Body of pancreas (tissue), 4 donors: Measurements from ENCODE around the gene LDLRAD3. TPM values are rescaled to one million over a fixed set of nuclear protein-coding genes. Genes with fewer than 3 reads are reported as not detected.
"Not testable (repeated sequence)": the region's sequence is repeated elsewhere in the genome, so short reads cannot be mapped to it uniquely, and the experiment has no call there.

ENCODE experiments used
- ATAC-seq: fragments of 150-250 bp; one replicate; pipeline ENCODE4 v1.9.1; 2016
- DNase-seq, 4 donors: peaks; one replicate each; pipeline ENCODE4 v3.0.0-alpha.2; 2019
- H3K27ac ChIP-seq, 4 donors: fragments of 200-600 bp; sonication (generic); 1 replicate in 3 of 4; 2 replicates in 1 of 4; pipeline versions ENCODE4 v1.5.1 to v1.6.1; 2016 to 2019; ENCODE audit warnings: mild to moderate bottlenecking in 1 of 4, mixed read lengths in 1 of 4, moderate library complexity in 1 of 4
- H3K27me3 ChIP-seq, 2 donors: fragments of 200-600 bp; sonication (generic); one replicate each; pipeline ENCODE4 v1.6.0; 2016; ENCODE audit warnings: mild to moderate bottlenecking in 1 of 2
- H3K36me3 ChIP-seq, 2 donors: fragments of 200-600 bp; sonication (generic); replicated peaks in 1 of 2; 2 replicates each; pipeline ENCODE4 v1.5.1; 2016; ENCODE audit warnings: low read depth in 2 of 2; ENCODE audit not compliant: insufficient read depth in 1 of 2
- H3K4me1 ChIP-seq: fragments of 200-600 bp; sonication (generic); one replicate; pipeline ENCODE4 v1.6.0; 2016
- H3K4me3 ChIP-seq, 2 donors: fragments of 200-600 bp; sonication (generic); 1 replicate in 1 of 2; 2 replicates in 1 of 2; pipeline ENCODE4 v1.5.1; 2016 to 2019
- H3K9me3 ChIP-seq, 3 donors: fragments of 200-600 bp; sonication (generic); 1 replicate in 2 of 3; 2 replicates in 1 of 3; pipeline ENCODE4 v1.5.1; 2016
- CTCF ChIP-seq, 7 experiments: fragments of 450-650 bp in 4 of 7; fragments of 200-600 bp in 3 of 7; sonication (generic) in 3 of 7; IDR thresholded peaks; one replicate each; pipeline ENCODE4 v1.5.1; 2016 to 2019; ENCODE audit warnings: antibody characterized with exemption in 7 of 7
- POLR2A ChIP-seq, 3 donors: fragments of 450-650 bp; IDR thresholded peaks; one replicate each; pipeline ENCODE4 v1.6.1; 2016; ENCODE audit warnings: antibody characterized with exemption in 3 of 3, mild to moderate bottlenecking in 2 of 3
- whole genome bisulfite sequencing, 2 donors: methylation state at CpG; one replicate each; pipeline ENCODE4 v1.1.5; 2017; 5-methylcytosine and 5-hydroxymethylcytosine counted together
- intact Hi-C: fragments of 100-400 bp; cut with DNase I; formaldehyde crosslinking; loops from one replicate; pipeline ENCODE4 v1.15.1; 2023
- total RNA-seq, 2 donors: library from RNA; depleted of rRNA; stranded (reverse); fragments of >200 nt; gene quantifications; one replicate each; pipeline ENCODE4 v1.1.0, GENCODE V29; 2016

LDLRAD3 gene
- total RNA-seq, 2 donors from 2014 or later = 5.7 to 7.9 TPM

GRCh38 chr11:35906277-35906661 is 37.6 kb upstream of the LDLRAD3 start:
- H3K4me3 ChIP-seq = no peak overlapping the region
- WGBS, 2 donors = 57 to 75% methylated on average over 2 of the region's 2 CpGs

GRCh38 chr11:35906681-35907080 is 37.2 kb upstream of the LDLRAD3 start:
- ATAC-seq = no peak
- Histone ChIP-seq H3K9me3 (no peaks in the 10 kb centered on the region), H3K27me3 (no peaks in the 10 kb centered on the region), H3K36me3 (no peaks in the 10 kb centered on the region), H3K27ac (no peak overlapping the region), H3K4me3 (no peak overlapping the region), H3K4me1 (peaks cover 18% of the 10 kb centered on the region)
- intact Hi-C loops = no loop called here
- no peak for DNase-seq
- no peak for TF ChIP-seq POLR2A (IDR thresholded peaks at IDR 0.05)
- TF ChIP-seq CTCF (IDR thresholded peaks at IDR 0.05) = no peak
- 69 to 78% methylated on average over 3 of the region's 3 CpGs for WGBS, 2 donors

More at GRCh38 chr11:35906277-35906661, 37.6 kb upstream of the LDLRAD3 start:
- ATAC-seq (no peak), DNase-seq (no peak)
- TF ChIP-seq POLR2A (IDR thresholded peaks at IDR 0.05) = no peak
- TF ChIP-seq CTCF (IDR thresholded peaks at IDR 0.05) = no peak
- H3K36me3 ChIP-seq = no peaks in the 10 kb centered on the region
- no peaks in the 10 kb centered on the region for H3K27me3 ChIP-seq
- H3K9me3 ChIP-seq = no peaks in the 10 kb centered on the region
- peaks cover 18% of the 10 kb centered on the region for H3K4me1 ChIP-seq
- H3K27ac ChIP-seq = no peak overlapping the region
- intact Hi-C loops = no loop called here

- intact Hi-C loops = no loop called here
- ATAC-seq = peak; percentile 97
- 43 to 50% methylated on average over 4 of the region's 4 CpGs for WGBS, 2 donors
These were observed 36.0 kb upstream of the LDLRAD3 start for GRCh38 chr11:35907648-35908431.

GRCh38 chr11:35908432-35908771 is 35.5 kb upstream of the LDLRAD3 start:
- intact Hi-C loops, H3K36me3 ChIP-seq, H3K9me3 ChIP-seq, H3K27me3 ChIP-seq, H3K4me3 ChIP-seq: not testable (repeated sequence)
- WGBS, 2 donors = 52 to 62% methylated on average over 5 of the region's 5 CpGs
- DNase-seq = peak; percentile 13 to 39 (median 18)
- peak; percentile 79 for ATAC-seq
- Histone ChIP-seq H3K4me1 (peaks cover 18% of the 10 kb centered on the region), H3K27ac (peak overlapping the region in 3 of 4 donors; percentile 25 to 74 (median 71))

More at GRCh38 chr11:35907648-35908431, 36.0 kb upstream of the LDLRAD3 start:
- DNase-seq = peak; percentile 18 to 73 (median 45)
- H3K36me3 ChIP-seq = no peaks in the 10 kb centered on the region
- peaks cover 18% of the 10 kb centered on the region for H3K4me1 ChIP-seq
- no peak for TF ChIP-seq CTCF (IDR thresholded peaks at IDR 0.05)
- no peak for TF ChIP-seq POLR2A (IDR thresholded peaks at IDR 0.05)
- H3K4me3 ChIP-seq = no peak overlapping the region
- H3K27me3 ChIP-seq = no peaks in the 10 kb centered on the region
- H3K27ac ChIP-seq = peak overlapping the region in 3 of 4 donors; percentile 25 to 74 (median 71)
- no peaks in the 10 kb centered on the region for H3K9me3 ChIP-seq

- H3K9me3 ChIP-seq = no peaks in the 10 kb centered on the region
- 73 to 80% methylated on average over 3 of the region's 3 CpGs for WGBS, 2 donors
- intact Hi-C loops = no loop called here
These were observed 34.2 kb upstream of the LDLRAD3 start for GRCh38 chr11:35909511-35910265.

More at GRCh38 chr11:35909511-35910265, 34.2 kb upstream of the LDLRAD3 start:
- TF ChIP-seq CTCF (IDR thresholded peaks at IDR 0.05) = no peak
- Histone ChIP-seq H3K27me3 (no peaks in the 10 kb centered on the region), H3K27ac (no peak overlapping the region), H3K36me3 (no peaks in the 10 kb centered on the region), H3K4me1 (peaks cover 18% of the 10 kb centered on the region), H3K4me3 (no peak overlapping the region)
- DNase-seq (no peak), ATAC-seq (no peak)
